GM12878 (cell line): Measurements from ENCODE around the gene BHLHE23. TPM values are rescaled to one million over a fixed set of nuclear protein-coding genes. Genes with fewer than 3 reads are reported as not detected.

Experiments used
- ATAC-seq: fragments of 200-7000 bp; cut with Tn5 transposase; 3 replicates; pipeline ENCODE4 v1.9.1; 2020; ENCODE audit warnings: mild to moderate bottlenecking, moderate library complexity
- BruUV-seq: library from RNA; stranded (reverse); fragments of 400-500 nt; replicated peaks from 2 replicates; lab custom pipeline; 2021; lab: Mats Ljungman, UMichigan
- CTCF ChIA-PET: fragments of 300-600 bp; sonication (Branson Sonifier 250); formaldehyde crosslinking; extraction: SDS; loops from one replicate; lab custom pipeline; 2021; ENCODE audit warnings: inconsistent platforms; lab: Yijun Ruan, JAX
- POLR2A ChIA-PET: fragments of 350-600 bp; formaldehyde crosslinking; extraction: SDS; loops from one replicate; lab custom pipeline; 2021; ENCODE audit warnings: inconsistent platforms; lab: Charles Lee
- RAD21 ChIA-PET: fragments of 300-600 bp; sonication (Branson Sonifier 250); formaldehyde crosslinking; loops from one replicate; lab custom pipeline; 2023; ENCODE audit warnings: antibody characterized with exemption; ENCODE audit not compliant: unreplicated experiment; lab: Charles Lee
- SMC1A ChIA-PET: fragments of 300-600 bp; sonication (Branson Sonifier 250); formaldehyde crosslinking; loops from one replicate; lab custom pipeline; 2023; ENCODE audit not compliant: unreplicated experiment, uncharacterized antibody; lab: Charles Lee
- DNase-seq: peaks from one replicate; pipeline ENCODE4 v3.0.0-alpha.2; 2011; ENCODE audit warnings: low read depth, low spot score
- FAIRE-seq: peaks from 3 replicates; lab custom pipeline; 2011; peaks lifted over from hg19 to GRCh38; lab: Jason Lieb, UNC
- H2AFZ ChIP-seq: 2 replicates; pipeline ENCODE4 v1.6.0; 2011; ENCODE audit warnings: low read depth, low read length, control low read depth; ENCODE audit not compliant: control insufficient read depth
- H3K27ac ChIP-seq: 2 replicates; pipeline ENCODE4 v1.5.1; 2011; ENCODE audit warnings: control low read depth; ENCODE audit not compliant: control insufficient read depth, insufficient read depth
- H3K27me3 ChIP-seq, 2 experiments: replicated peaks in 1 of 2; 2 replicates each; pipeline versions ENCODE4 v1.6.0 to v1.6.1; 2011; ENCODE audit warnings: low read length in 1 of 2; ENCODE audit not compliant: control insufficient read depth in 2 of 2, insufficient read depth in 2 of 2
- H3K36me3 ChIP-seq, 2 experiments: 2 replicates each; pipeline ENCODE4 v1.5.1; 2011; ENCODE audit warnings: low read length in 1 of 2; ENCODE audit not compliant: control insufficient read depth in 2 of 2, insufficient read depth in 2 of 2
- H3K4me1 ChIP-seq: 2 replicates; pipeline ENCODE4 v1.6.1; 2011; ENCODE audit warnings: mild to moderate bottlenecking, low read length, moderate library complexity, mixed read lengths; ENCODE audit not compliant: control insufficient read depth, insufficient read depth
- H3K4me2 ChIP-seq: 2 replicates; pipeline ENCODE4 v1.6.0; 2011; ENCODE audit warnings: control low read depth; ENCODE audit not compliant: control insufficient read depth, insufficient read depth
- H3K4me3 ChIP-seq: fragments of 200-600 bp; sonication (generic); 2 replicates; pipeline ENCODE4 v1.5.1; 2016
- H3K79me2 ChIP-seq: 2 replicates; pipeline ENCODE4 v1.6.0; 2011; ENCODE audit warnings: low read length; ENCODE audit not compliant: control insufficient read depth, insufficient read depth
- H3K9ac ChIP-seq: 2 replicates; pipeline ENCODE4 v1.8.0; 2011; ENCODE audit warnings: low read length, control low read depth, mixed read lengths; ENCODE audit not compliant: control insufficient read depth, insufficient read depth
- H3K9me3 ChIP-seq: replicated peaks from 3 replicates; pipeline ENCODE4 v1.5.1; 2011; ENCODE audit warnings: mild to moderate bottlenecking, low read length; ENCODE audit not compliant: control insufficient read depth, insufficient read depth
- H4K20me1 ChIP-seq: 2 replicates; pipeline ENCODE4 v1.6.0; 2011; ENCODE audit not compliant: control insufficient read depth, insufficient read depth
- FOXM1 ChIP-seq: IDR thresholded peaks from 2 replicates; pipeline ENCODE4 v1.6.1; 2012; ENCODE audit warnings: low read depth, mild to moderate bottlenecking, inconsistent platforms, low read length, moderate library complexity
- GATAD2B ChIP-seq: fragments of 450-650 bp; conservative IDR thresholded peaks from 2 replicates; pipeline ENCODE4 v1.6.1; 2017; ENCODE audit warnings: low read depth, mild to moderate bottlenecking, moderate library complexity
- HSF1 ChIP-seq: fragments of 150-350 bp; IDR thresholded peaks from 2 replicates; pipeline ENCODE4 v1.6.1; 2014; ENCODE audit warnings: mild to moderate bottlenecking, low read depth, low read length
- IRF4 ChIP-seq: IDR thresholded peaks from 2 replicates; pipeline ENCODE4 v1.6.1; 2011; ENCODE audit warnings: low read depth, low read length
- MYC ChIP-seq: IDR thresholded peaks from 2 replicates; pipeline ENCODE4 v1.6.1; 2011; ENCODE audit warnings: mild to moderate bottlenecking, low read length, moderate library complexity, inconsistent platforms; ENCODE audit not compliant: insufficient read depth, insufficient replicate concordance, insufficient read length, severe bottlenecking
- NR2C1 ChIP-seq: fragments of 450-650 bp; IDR thresholded peaks from 2 replicates; pipeline ENCODE4 v1.6.1; 2017; ENCODE audit warnings: antibody characterized with exemption, mild to moderate bottlenecking, moderate library complexity
- POLR2A ChIP-seq: IDR thresholded peaks from 2 replicates; pipeline ENCODE4 v1.6.1; 2011; ENCODE audit warnings: low read depth, mild to moderate bottlenecking, low read length
- RAD21 ChIP-seq: IDR thresholded peaks from 2 replicates; pipeline ENCODE4 v1.6.1; 2011; ENCODE audit warnings: mild to moderate bottlenecking, low read depth, low read length, moderate library complexity; ENCODE audit not compliant: insufficient read depth
- RBBP5 ChIP-seq: fragments of 200-600 bp; sonication (generic); conservative IDR thresholded peaks from 2 replicates; pipeline ENCODE4 v1.6.1; 2016
- RCOR1 ChIP-seq: conservative IDR thresholded peaks from 2 replicates; pipeline ENCODE4 v1.6.1; 2012; ENCODE audit warnings: low read depth, low read length, improper control_type of control experiment
- SP1 ChIP-seq: IDR thresholded peaks from one replicate; pipeline ENCODE4 v1.6.1; 2011; ENCODE audit warnings: low read depth, low read length
- SREBF1 ChIP-seq: IDR thresholded peaks from 2 replicates; pipeline ENCODE4 v1.6.1; 2012; ENCODE audit warnings: mild to moderate bottlenecking, low read length
- STAT3 ChIP-seq: IDR thresholded peaks from 2 replicates; pipeline ENCODE4 v1.6.1; 2011; ENCODE audit warnings: low read depth, low read length, improper control_type of control experiment
- TARDBP ChIP-seq: IDR thresholded peaks from 2 replicates; pipeline ENCODE4 v1.6.1; 2016; ENCODE audit warnings: borderline replicate concordance
- WRNIP1 ChIP-seq: IDR thresholded peaks from 2 replicates; pipeline ENCODE4 v1.6.1; 2011; ENCODE audit warnings: low read depth, low read length, improper control_type of control experiment, borderline replicate concordance
- WGBS: methylation state at CpG from one replicate; pipeline ENCODE4 v1.1.6; 2016; ENCODE audit warnings: low lambda C conversion rate; ENCODE audit not compliant: insufficient replicate concordance, insufficient coverage; ENCODE audit errors: missing lambda C conversion rate; 5-methylcytosine and 5-hydroxymethylcytosine counted together
- in situ Hi-C: fragments of 300-500 bp; cut with MboI; formaldehyde crosslinking; loops from 9 replicates; pipeline ENCODE4 v1.14.3; 2018; ENCODE audit warnings: mixed read lengths
- intact Hi-C: fragments of 100-400 bp; cut with micrococcal nuclease; formaldehyde crosslinking; loops from one replicate; pipeline ENCODE4 v1.14.2; 2022; ENCODE audit not compliant: unreplicated experiment
- polyA plus RNA-seq, 11 experiments: library from polyadenylated mRNA; depleted of rRNA in 4 of 11; unstranded in 6 of 11; stranded (reverse) in 5 of 11; fragments of >200 nt; fragmentation: Nextera tagmentation in 4 of 11; fragmentation: Illumina TruSeq in 1 of 11; extraction: Ambion mirVana in 4 of 11; extraction: Trizol in 1 of 11; gene quantifications; 1 replicate in 1 of 11; 2 replicates in 10 of 11; pipeline versions ENCODE4 v1.2.1 to v1.2.3, GENCODE V29; 2011 to 2016; ENCODE audit warnings: inconsistent platforms in 2 of 11, missing spikeins in 2 of 11, low read depth in 1 of 11
- total RNA-seq, 4 experiments: library from RNA; depleted of rRNA in 3 of 4; stranded (reverse); fragments of >200 nt in 3 of 4; fragmentation: Illumina TruSeq in 1 of 4; extraction: Trizol in 1 of 4; gene quantifications; 2 replicates each; pipeline versions ENCODE4 v1.2.1 to v1.2.3, GENCODE V29; 2013 to 2021

BHLHE23 gene
- total and polyA plus RNA-seq, 10 of the 15 experiments (the other 5 are each of a cell fraction or from before 2014, with no cell fraction given) = 0.28 to 0.33 TPM; not detected in 8

- no peak for TF ChIP-seq RAD21
- no peak for TF ChIP-seq FOXM1
- no peak for TF ChIP-seq GATAD2B
- TF ChIP-seq WRNIP1 = no peak
- no peak for TF ChIP-seq MYC
- TF ChIP-seq NR2C1 = no peak
- TF ChIP-seq RCOR1 = no peak
These were observed 40.1 kb upstream of the BHLHE23 start (continued) for GRCh38 chr20:63046841-63047240.

GRCh38 chr20:63045991-63046390 lies 39.2 kb upstream of the BHLHE23 start:
- H3K27me3 ChIP-seq = no peaks in the 10 kb centered on the region
- no peak overlapping the region for H3K27ac ChIP-seq
- H4K20me1 ChIP-seq = no peaks in the 10 kb centered on the region
- intact Hi-C loops (no loop called here), in situ Hi-C loops (no loop called here)
- no TSS peak for BruUV-seq
- ChIA-PET POLR2A (interaction anchor here (0.5 kb wide), 1 partner anchor 64 kb away, joined by 4 read pairs; no protein-coding TSS in a partner anchor), SMC1A (interaction anchor here (1.4 kb wide), 1 partner anchor 8 kb away, joined by 4 read pairs; no protein-coding TSS in a partner anchor), CTCF (interaction anchor here (0.9 to 1.8 kb wide), 2 partner anchors 9 to 177 kb away, joined by 4 to 5 read pairs; no protein-coding TSS in a partner anchor), RAD21 (interaction anchor here (1.0 kb wide), 1 partner anchor 35 kb away, joined by 4 read pairs; no protein-coding TSS in a partner anchor)
- no peaks in the 10 kb centered on the region for H3K79me2 ChIP-seq
- H3K4me2 ChIP-seq = no peak overlapping the region
- H2AFZ ChIP-seq = no peak overlapping the region
- no peak for ATAC-seq
- H3K36me3 ChIP-seq = no peaks in the 10 kb centered on the region
- no peak overlapping the region for H3K9ac ChIP-seq
- H3K4me1 ChIP-seq = peaks cover 6% of the 10 kb centered on the region
- WGBS = 71% methylated on average over 12 of the region's 12 CpGs
- FAIRE-seq = no peak
- no peak overlapping the region for H3K4me3 ChIP-seq
- peaks cover 3% of the 10 kb centered on the region; the same call in 1 of the 3 replicates for H3K9me3 ChIP-seq
- no peak for DNase-seq
- TF ChIP-seq POLR2A (no peak), SP1 (no peak), RBBP5 (no peak), RAD21 (no peak), SREBF1 (no peak), STAT3 (no peak), TARDBP (no peak), HSF1 (no peak), IRF4 (no peak)
